CD14-positive monocyte (primary cell): ENCODE results near the gene ORAI3. TPM values are rescaled to one million over a fixed set of nuclear protein-coding genes. Genes with fewer than 3 reads are reported as not detected.

Experiments used
- DNase-seq, 3 donors: peaks; one replicate each; pipeline ENCODE4 v3.0.0-alpha.2; 2011 to 2022
- H2AFZ ChIP-seq: 2 replicates; pipeline ENCODE4 v1.6.0; 2012; ENCODE audit warnings: mild to moderate bottlenecking, low read depth, low read length, inconsistent platforms; ENCODE audit not compliant: insufficient read depth, poor library complexity, severe bottlenecking
- H3K27ac ChIP-seq, 2 donors: 1 replicate in 1 of 2; 2 replicates in 1 of 2; pipeline ENCODE4 v1.5.1; 2012 to 2013; ENCODE audit warnings: low read length in 2 of 2, control low read depth in 1 of 2, inconsistent platforms in 1 of 2, low read depth in 1 of 2, mild to moderate bottlenecking in 1 of 2
- H3K27me3 ChIP-seq, 2 donors: one replicate each; pipeline versions ENCODE4 v1.6.0 to v1.6.1; 2011 to 2013; ENCODE audit warnings: low read length in 2 of 2; ENCODE audit not compliant: control insufficient read depth in 2 of 2, insufficient read depth in 2 of 2
- H3K36me3 ChIP-seq, 2 donors: replicated peaks in 1 of 2; 1 replicate in 1 of 2; 2 replicates in 1 of 2; pipeline versions ENCODE4 v1.5.1 to v1.6.1; 2012 to 2013; ENCODE audit warnings: low read length in 2 of 2, control low read depth in 1 of 2, inconsistent platforms in 1 of 2, mild to moderate bottlenecking in 1 of 2; ENCODE audit not compliant: insufficient read depth in 2 of 2, control insufficient read depth in 1 of 2
- H3K4me1 ChIP-seq, 2 donors: 1 replicate in 1 of 2; 2 replicates in 1 of 2; pipeline versions ENCODE4 v1.5.1 to v1.6.1; 2012 to 2013; ENCODE audit warnings: low read length in 2 of 2, control low read depth in 1 of 2, inconsistent platforms in 1 of 2, mild to moderate bottlenecking in 1 of 2, moderate library complexity in 1 of 2; ENCODE audit not compliant: insufficient read depth in 2 of 2, control insufficient read depth in 1 of 2
- H3K4me2 ChIP-seq: replicated peaks from 2 replicates; pipeline ENCODE3; 2012; ENCODE audit warnings: low read length, moderate library complexity, mild to moderate bottlenecking; ENCODE audit not compliant: poor library complexity, severe bottlenecking; ENCODE audit errors: extremely low read depth
- H3K4me3 ChIP-seq, 3 experiments: fragments of 200-600 bp in 1 of 3; sonication (generic) in 1 of 3; replicated peaks in 1 of 3; 1 replicate in 2 of 3; 2 replicates in 1 of 3; pipeline ENCODE4 v1.5.1; 2011 to 2013; ENCODE audit warnings: low read length in 3 of 3, mild to moderate bottlenecking in 3 of 3, control low read depth in 2 of 3, low read depth in 2 of 3, inconsistent platforms in 1 of 3, moderate library complexity in 1 of 3
- H3K79me2 ChIP-seq: 2 replicates; pipeline ENCODE4 v1.6.0; 2012; ENCODE audit warnings: mild to moderate bottlenecking, control low read depth, inconsistent platforms, low read length, moderate library complexity; ENCODE audit not compliant: insufficient read depth
- H3K9ac ChIP-seq: 2 replicates; pipeline ENCODE4 v1.6.0; 2017; ENCODE audit warnings: low read length, mild to moderate bottlenecking; ENCODE audit not compliant: insufficient read depth, poor library complexity, severe bottlenecking
- H3K9me3 ChIP-seq, 2 donors: replicated peaks in 1 of 2; 1 replicate in 1 of 2; 2 replicates in 1 of 2; pipeline versions ENCODE4 v1.5.1 to v1.6.1; 2012 to 2013; ENCODE audit warnings: low read length in 2 of 2, control low read depth in 1 of 2; ENCODE audit not compliant: control insufficient read depth in 1 of 2, insufficient read depth in 1 of 2
- H4K20me1 ChIP-seq: 2 replicates; pipeline ENCODE4 v1.6.0; 2012; ENCODE audit warnings: mild to moderate bottlenecking, low read length, control low read depth, moderate library complexity; ENCODE audit not compliant: insufficient read depth
- H3K27ac Mint-ChIP-seq, 7 donors: one replicate each; pipeline ENCODE4 v1.8.0; 2020; ENCODE audit warnings: mild to moderate bottlenecking in 7 of 7, mixed read lengths in 7 of 7, moderate library complexity in 6 of 7, inconsistent platforms in 2 of 7
- H3K27me3 Mint-ChIP-seq, 3 donors: one replicate each; pipeline ENCODE4 v1.8.0; 2021 to 2022; ENCODE audit warnings: low read depth in 3 of 3, mild to moderate bottlenecking in 3 of 3, mixed read lengths in 3 of 3, moderate library complexity in 3 of 3, inconsistent platforms in 1 of 3
- H3K36me3 Mint-ChIP-seq, 2 donors: one replicate each; pipeline ENCODE4 v1.8.0; 2020; ENCODE audit warnings: mixed read lengths in 2 of 2, inconsistent platforms in 1 of 2, mild to moderate bottlenecking in 1 of 2
- H3K4me1 Mint-ChIP-seq: one replicate; pipeline ENCODE4 v1.8.0; 2020; ENCODE audit warnings: mild to moderate bottlenecking, mixed read lengths
- H3K4me3 Mint-ChIP-seq, 2 donors: one replicate each; pipeline ENCODE4 v1.8.0; 2020; ENCODE audit warnings: mild to moderate bottlenecking in 2 of 2, mixed read lengths in 2 of 2, moderate library complexity in 1 of 2
- H3K9me3 Mint-ChIP-seq, 7 donors: one replicate each; pipeline ENCODE4 v1.8.0; 2020 to 2022; ENCODE audit warnings: mixed read lengths in 7 of 7, mild to moderate bottlenecking in 6 of 7, moderate library complexity in 6 of 7, inconsistent platforms in 2 of 7
- WGBS: methylation state at CpG from one replicate; pipeline ENCODE4 v1.1.5; 2013; ENCODE audit warnings: missing lambda C conversion rate; ENCODE audit not compliant: insufficient coverage; 5-methylcytosine and 5-hydroxymethylcytosine counted together
- intact Hi-C, 2 donors: fragments of 100-400 bp; cut with micrococcal nuclease; formaldehyde crosslinking; loops; one replicate each; pipeline versions ENCODE4 v1.15.0 to v1.15.1; 2023
- polyA plus RNA-seq, 3 donors: library from polyadenylated mRNA; depleted of rRNA in 1 of 3; unstranded in 2 of 3; stranded (reverse) in 1 of 3; fragments of 300-500 nt in 2 of 3; fragments of >200 nt in 1 of 3; fragmentation: Illumina TruSeq in 2 of 3; gene quantifications; 1 replicate in 2 of 3; 2 replicates in 1 of 3; pipeline ENCODE4 v1.2.3, GENCODE V29; 2012 to 2021
- TF ChIP-seq, protein P1 (sequence below): fragments of 200-600 bp; IDR thresholded peaks from one replicate; pipeline ENCODE4 v1.8.0; 2022; ENCODE audit warnings: antibody characterized with exemption, mild to moderate bottlenecking

Gene ORAI3
- polyA plus RNA-seq, 3 donors = 34.3 to 80.3 (median 76.8) TPM

DNA sequence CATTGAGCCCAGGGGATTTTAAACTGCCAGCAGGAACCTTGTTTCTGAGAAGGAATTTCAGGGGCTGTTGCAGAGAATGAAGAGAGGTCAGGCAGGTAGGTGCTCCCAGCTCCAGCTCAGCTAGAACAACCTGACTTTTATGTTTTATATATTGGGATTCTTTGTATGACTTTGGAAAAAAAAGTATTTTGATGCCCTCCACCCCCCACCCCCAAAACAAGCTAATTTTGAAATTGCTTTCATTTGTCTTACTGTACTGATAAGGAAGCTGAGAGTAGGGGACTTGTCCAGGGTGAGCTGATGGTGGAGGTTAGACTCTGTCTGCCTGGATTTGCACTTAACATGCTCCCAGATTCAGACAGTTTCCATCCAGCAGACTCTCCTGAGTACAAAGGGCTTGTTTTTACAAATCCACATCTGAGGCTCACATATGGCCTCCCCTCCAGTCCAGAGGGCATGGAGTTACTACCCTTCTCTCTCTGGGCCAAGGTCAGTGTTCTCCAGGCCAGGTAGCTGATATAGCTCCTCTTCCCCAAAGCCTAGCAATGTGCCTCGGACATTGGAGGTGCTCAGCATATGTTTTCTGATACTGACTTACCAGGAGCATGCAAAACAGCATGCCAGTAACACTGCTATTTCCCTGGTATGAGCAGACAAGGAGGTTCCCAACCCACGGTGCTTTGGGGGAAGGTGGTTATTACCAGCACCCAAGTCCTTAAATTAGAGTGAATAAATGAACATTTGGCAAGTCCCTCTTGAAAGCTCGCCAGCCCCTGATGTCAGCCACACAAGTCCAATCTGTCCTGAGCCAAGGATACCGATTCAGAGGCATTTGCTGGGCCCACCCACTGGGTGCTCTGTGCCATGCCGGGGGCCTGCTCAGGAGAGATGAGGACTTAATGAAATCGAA, 50.2 kb downstream of the ORAI3 start:
- H4K20me1 ChIP-seq = no peaks in the 10 kb centered on the region
- peaks cover 24% of the 10 kb centered on the region for H3K4me1 Mint-ChIP-seq
- H2AFZ ChIP-seq = no peak overlapping the region
- TF ChIP-seq, protein P1, sequence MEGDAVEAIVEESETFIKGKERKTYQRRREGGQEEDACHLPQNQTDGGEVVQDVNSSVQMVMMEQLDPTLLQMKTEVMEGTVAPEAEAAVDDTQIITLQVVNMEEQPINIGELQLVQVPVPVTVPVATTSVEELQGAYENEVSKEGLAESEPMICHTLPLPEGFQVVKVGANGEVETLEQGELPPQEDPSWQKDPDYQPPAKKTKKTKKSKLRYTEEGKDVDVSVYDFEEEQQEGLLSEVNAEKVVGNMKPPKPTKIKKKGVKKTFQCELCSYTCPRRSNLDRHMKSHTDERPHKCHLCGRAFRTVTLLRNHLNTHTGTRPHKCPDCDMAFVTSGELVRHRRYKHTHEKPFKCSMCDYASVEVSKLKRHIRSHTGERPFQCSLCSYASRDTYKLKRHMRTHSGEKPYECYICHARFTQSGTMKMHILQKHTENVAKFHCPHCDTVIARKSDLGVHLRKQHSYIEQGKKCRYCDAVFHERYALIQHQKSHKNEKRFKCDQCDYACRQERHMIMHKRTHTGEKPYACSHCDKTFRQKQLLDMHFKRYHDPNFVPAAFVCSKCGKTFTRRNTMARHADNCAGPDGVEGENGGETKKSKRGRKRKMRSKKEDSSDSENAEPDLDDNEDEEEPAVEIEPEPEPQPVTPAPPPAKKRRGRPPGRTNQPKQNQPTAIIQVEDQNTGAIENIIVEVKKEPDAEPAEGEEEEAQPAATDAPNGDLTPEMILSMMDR = no peak
- no peak overlapping the region for H3K9ac ChIP-seq
- peaks cover 18 to 22% of the 10 kb centered on the region in 2 donors for H3K4me1 ChIP-seq
- H3K9me3 ChIP-seq = no peaks in the 10 kb centered on the region
- no peaks in the 10 kb centered on the region for H3K36me3 Mint-ChIP-seq
- no peak overlapping the region for H3K4me3 Mint-ChIP-seq
- no peak overlapping the region for H3K4me3 ChIP-seq
- H3K36me3 ChIP-seq = no peaks in the 10 kb centered on the region
- peaks cover 1 to 17% (median 4%) of the 10 kb centered on the region in 3 donors for H3K27me3 Mint-ChIP-seq
- no peak overlapping the region for H3K27ac ChIP-seq
- H3K79me2 ChIP-seq = no peaks in the 10 kb centered on the region
- H3K27ac Mint-ChIP-seq = no peak overlapping the region
- no peak overlapping the region for H3K4me2 ChIP-seq
- H3K27me3 ChIP-seq = peaks cover 0 to 3% of the 10 kb centered on the region in 2 donors
- DNase-seq = no peak
- intact Hi-C loops = loop anchor here (5.0 to 10.0 kb wide), 3 partner anchors 33 to 187 kb away; partner anchors contain the start of gene STX4 (in 1 of the 2)
- 92% methylated on average over 5 of the region's 6 CpGs for WGBS
- H3K9me3 Mint-ChIP-seq = no peaks in the 10 kb centered on the region

DNA sequence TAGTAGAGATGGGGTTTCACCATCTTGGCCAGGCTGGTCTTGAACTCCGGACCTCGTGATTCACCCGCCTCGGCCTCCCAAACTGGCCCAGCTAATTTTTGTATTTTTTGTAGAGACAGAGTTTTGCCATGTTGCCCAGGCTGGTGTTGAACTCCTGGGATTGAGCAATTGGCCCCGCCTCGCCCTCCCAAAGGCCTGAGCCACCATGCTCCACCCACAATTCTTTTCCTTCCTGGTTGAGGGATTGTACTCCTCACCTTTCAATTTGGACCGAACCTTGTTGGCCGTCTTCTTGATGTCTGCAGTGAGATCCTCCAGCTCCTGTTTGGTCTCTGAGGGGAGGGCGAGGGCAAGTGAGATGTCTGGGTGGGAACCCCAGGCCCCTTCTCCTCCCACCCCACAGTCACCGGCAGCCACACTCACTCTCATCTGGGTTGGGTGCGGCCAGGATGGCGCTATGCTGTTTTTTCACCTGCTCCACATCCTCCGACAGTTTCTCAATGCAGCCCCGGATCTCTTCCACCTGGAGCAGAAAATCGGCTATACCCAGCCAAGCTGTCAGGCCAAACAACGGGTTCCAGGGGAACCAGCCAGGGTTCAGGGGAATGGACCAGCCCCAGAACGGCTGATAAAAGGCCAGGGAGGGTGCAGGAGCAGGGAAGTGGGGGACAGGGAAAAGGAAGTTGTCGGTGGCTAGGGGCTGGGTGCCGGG, 52.0 kb downstream of the ORAI3 start:
- H3K79me2 ChIP-seq = no peaks in the 10 kb centered on the region
- Mint-ChIP-seq H3K9me3 (no peaks in the 10 kb centered on the region), H3K27ac (peak overlapping the region in 3 of 7 donors; percentile 27 to 54 (median 41)), H3K27me3 (peaks cover 3 to 19% (median 4%) of the 10 kb centered on the region in 3 donors), H3K36me3 (no peaks in the 10 kb centered on the region), H3K4me1 (peaks cover 16% of the 10 kb centered on the region), H3K4me3 (no peak overlapping the region)
- no peaks in the 10 kb centered on the region for H3K36me3 ChIP-seq
- H3K9ac ChIP-seq = no peak overlapping the region
- H3K4me2 ChIP-seq = no peak overlapping the region
- H3K27me3 ChIP-seq = peaks cover 0 to 3% of the 10 kb centered on the region in 2 donors
- no peaks in the 10 kb centered on the region for H3K9me3 ChIP-seq
- H2AFZ ChIP-seq = peak overlapping the region; percentile 65
- WGBS = 91% methylated on average over 8 of the region's 19 CpGs
- DNase-seq = no peak
- TF ChIP-seq, protein P1 = no peak
- H3K4me1 ChIP-seq = peaks cover 18 to 22% of the 10 kb centered on the region in 2 donors
- H3K4me3 ChIP-seq = no peak overlapping the region
- no peaks in the 10 kb centered on the region for H4K20me1 ChIP-seq
- H3K27ac ChIP-seq = no peak overlapping the region
- intact Hi-C loops = no loop called here
